ENCODE results near the gene CD46.
"Not testable (repeated sequence)": the region's sequence is repeated elsewhere in the genome, so short reads cannot be mapped to it uniquely, and the experiment has no call there.

The CD46 gene

DNA sequence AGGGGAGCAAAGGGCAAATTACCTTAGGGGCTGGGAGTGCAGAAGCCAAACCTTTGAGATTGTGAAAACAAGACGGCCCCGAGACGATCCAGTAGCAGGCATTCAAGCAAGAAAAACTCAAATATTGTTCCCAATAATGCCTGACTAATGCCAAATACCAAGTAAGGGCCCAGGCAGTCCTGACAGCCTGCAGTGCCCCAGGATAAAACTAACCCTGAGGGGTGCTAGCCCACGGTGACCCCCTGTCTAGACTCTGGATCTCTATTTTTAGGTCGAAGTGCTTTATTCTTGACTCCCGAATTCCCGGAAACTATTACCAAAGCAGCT lies 428 bp upstream of the CD46 start:
- not testable (repeated sequence) for DNase-seq

- no peak for DNase-seq
Measured at GRCh38 chr1:207752456-207752998, 673 bp downstream of the CD46 start.

GRCh38 chr1:207753611-207754010 lies 1.8 kb downstream of the CD46 start:
- DNase-seq = no peak

- no peak for DNase-seq
Measured at GRCh38 chr1:207754011-207754410, 2.2 kb downstream of the CD46 start.

DNA sequence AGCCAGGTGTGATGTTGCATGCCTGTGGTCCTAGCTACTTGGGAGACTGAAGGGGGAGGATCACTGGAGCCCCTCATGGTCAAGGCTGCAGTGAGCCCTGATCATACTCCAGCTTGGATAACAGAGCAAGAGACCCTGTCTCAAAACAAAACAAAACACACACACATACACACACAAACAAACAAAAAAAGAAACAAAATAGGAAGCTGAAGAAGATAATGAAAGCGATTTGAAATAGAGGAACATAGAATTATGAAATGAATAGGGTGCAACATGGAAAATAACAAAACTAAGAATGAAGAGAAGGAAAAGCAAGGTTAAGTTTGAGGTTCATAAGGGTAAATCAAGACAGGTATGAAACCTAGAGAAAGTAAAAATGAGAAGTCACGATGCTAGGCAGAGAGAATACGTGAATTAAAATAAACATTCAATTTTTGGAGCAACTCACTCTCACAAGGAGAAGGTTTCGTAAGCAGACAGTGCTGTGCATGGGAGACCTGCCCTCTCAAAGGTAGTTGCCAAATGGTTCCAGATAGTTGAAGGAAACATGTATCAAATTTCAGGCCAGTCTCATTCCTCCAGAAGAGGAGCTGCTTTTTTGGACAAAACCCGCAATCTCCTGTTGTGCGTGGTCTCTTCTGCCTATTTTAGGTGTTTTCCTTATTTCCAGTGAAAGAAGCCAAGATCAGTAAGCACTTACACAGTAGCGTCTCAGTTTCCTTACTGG lies 3.3 kb downstream of the CD46 start:
- no peak for DNase-seq

- no peak for DNase-seq
Measured at GRCh38 chr1:207755846-207756693, 4.2 kb downstream of the CD46 start.

- DNase-seq = no peak
Measured at GRCh38 chr1:207762622-207763021, 10.8 kb downstream of the CD46 start.

GRCh38 chr1:207763091-207763490 lies 11.2 kb downstream of the CD46 start:
- no peak for DNase-seq

- no peak for DNase-seq
Measured at GRCh38 chr1:207763972-207764371, 12.1 kb downstream of the CD46 start.

GRCh38 chr1:207766569-207766968 lies 14.7 kb downstream of the CD46 start:
- DNase-seq = no peak

GRCh38 chr1:207770514-207770913 lies 18.7 kb downstream of the CD46 start:
- not testable (repeated sequence) for DNase-seq

DNA sequence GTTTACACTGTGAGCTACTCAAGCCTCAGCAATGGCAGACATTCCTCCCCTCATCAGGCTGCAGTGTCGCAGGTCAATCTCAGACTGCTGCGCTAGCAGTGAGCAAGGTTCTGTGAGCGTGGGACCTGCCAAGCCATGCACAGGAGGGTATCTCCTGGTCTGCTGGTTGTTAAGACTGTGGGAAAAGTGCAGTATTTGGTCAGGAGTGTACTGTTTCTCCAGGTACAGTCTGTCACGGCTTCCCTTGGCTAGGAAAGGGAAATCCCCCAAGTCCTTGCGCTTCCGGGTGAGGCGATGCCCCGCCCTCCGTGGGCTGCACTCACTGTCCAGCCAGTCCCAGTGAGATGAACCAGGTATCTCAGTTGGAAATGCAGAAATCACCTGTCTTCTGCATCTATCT lies 24.2 kb downstream of the CD46 start:
- DNase-seq = not testable (repeated sequence)

DNA sequence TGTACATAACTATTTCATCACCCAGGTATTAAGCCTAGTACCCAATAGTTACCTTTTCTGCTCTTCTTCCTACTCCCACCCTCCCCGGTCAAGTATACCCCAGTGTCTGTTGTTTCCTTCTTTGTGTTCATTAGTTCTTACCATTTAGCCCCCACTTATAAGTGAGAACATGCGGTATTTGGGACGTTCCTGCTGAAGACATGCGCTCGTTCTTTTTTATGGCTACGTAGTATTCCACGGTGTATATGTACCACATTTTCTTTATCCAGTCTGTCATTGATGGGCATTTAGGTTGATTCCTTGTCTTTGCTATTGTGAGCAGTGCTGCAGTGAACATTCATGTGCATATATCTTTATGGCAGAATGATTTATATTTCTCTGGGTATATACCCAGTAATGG lies 25.6 kb downstream of the CD46 start:
- DNase-seq = not testable (repeated sequence)

DNA sequence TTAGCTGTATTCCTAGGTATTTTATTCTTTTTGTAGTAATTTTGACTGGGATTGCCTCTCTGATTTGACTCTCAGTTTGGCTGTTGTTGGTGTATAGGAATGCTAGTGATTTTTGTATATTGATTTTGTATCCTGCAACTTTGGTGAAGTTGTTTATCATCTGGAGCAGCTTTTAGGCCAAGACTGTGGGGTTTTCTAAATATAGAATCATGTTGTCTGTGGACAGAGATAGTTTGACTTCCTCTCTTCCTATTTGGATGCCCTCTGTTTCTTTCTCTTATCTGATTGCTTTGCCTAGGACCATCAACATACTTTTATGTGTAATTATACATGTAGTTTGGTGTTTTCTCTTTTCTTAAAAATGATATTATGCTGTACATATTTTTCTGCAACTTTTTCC lies 27.2 kb downstream of the CD46 start:
- DNase-seq = no peak

DNA sequence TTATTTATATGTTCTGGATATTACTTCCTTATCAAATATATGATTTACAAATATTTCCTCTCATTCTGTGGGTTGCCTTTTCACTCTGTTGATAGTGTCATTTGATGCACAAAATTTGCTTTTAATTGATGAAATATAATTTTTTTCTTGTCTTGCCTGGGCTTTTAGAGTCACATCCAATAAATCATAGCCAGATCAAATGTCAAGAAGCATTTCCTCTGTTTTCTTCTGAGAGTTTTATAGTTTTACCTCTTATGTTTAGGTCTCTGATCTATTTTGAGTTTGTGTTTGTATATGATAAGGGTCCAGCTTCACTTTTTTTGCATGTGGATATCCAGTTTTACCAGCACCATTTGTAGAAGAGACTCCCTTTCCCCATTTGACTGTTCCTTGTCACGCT lies 29.5 kb downstream of the CD46 start:
- DNase-seq = no peak

- no peak for DNase-seq
Measured at GRCh38 chr1:207787776-207788175, 35.9 kb downstream of the CD46 start.

GRCh38 chr1:207789386-207789785 lies 37.5 kb downstream of the CD46 start:
- no peak for DNase-seq

DNA sequence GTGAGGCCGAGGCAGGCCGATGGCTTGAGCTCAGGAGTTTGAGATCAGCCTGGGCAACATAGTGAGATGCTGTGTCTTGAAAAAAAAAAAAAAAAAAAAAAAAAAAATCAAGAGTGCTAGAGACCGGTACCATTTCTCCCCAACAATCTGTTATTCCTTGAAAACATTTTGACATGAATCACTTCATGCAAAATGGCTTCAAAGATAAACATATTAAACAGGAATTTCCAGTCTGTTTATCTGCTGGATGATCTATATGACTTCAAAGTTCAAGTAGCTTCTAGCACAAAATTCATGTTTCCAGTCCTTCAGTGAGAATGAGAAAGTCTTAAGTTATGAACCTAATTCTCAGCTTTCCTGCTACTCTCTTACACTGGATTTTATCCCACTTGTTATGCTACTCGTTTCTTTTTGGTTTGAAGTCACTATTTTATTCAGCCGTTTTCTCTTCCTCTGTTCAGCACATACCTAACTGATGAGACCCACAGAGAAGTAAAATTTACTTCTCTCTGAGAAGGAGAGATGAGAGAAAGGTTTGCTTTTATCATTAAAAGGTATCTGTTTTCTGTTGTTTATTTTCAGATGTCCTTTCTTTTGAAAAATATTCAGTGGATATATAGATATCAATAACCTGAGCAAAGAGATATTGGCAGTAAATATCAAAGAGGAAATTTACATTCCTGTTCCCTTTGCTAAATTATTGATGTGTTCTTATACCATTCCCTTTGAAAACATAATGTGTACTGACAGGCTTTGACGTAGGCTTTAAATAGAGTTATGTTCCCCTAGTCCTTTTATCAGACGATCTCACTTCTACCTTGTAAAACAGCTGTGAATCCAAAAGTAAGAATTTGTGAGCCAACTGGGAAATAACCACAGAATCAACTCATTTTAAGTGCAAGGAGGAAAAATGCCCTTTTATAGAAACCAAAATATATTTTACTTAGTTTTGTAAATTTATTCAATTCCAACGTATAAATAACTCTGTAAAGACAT lies 38.2 kb downstream of the CD46 start:
- no peak for DNase-seq

- no peak for DNase-seq
Measured at GRCh38 chr1:207791290-207791689, 39.4 kb downstream of the CD46 start.

GRCh38 chr1:207793327-207793726 lies 41.5 kb downstream of the CD46 start:
- no peak for DNase-seq

DNA sequence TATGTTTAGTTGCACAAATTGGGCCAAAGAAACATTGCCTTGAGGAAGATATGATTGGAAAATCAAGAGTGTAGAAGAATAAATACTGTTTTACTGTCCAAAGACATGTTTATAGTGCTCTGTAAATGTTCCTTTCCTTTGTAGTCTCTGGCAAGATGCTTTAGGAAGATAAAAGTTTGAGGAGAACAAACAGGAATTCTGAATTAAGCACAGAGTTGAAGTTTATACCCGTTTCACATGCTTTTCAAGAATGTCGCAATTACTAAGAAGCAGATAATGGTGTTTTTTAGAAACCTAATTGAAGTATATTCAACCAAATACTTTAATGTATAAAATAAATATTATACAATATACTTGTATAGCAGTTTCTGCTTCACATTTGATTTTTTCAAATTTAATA lies 43.0 kb downstream of the CD46 start:
- no peak for DNase-seq

GRCh38 chr1:207797229-207797973 lies 45.5 kb downstream of the CD46 start:
- peak; percentile 42 for DNase-seq

Measured in SIG-M5 (cell line).